Right lobe of liver (tissue), 4 donors: Measurements from ENCODE around the gene ISY1.
"Not testable (repeated sequence)": the region's sequence is repeated elsewhere in the genome, so short reads cannot be mapped to it uniquely, and the experiment has no call there.

ENCODE experiments used
- CTCF ChIP-seq, 4 donors: fragments of 200-600 bp in 3 of 4; fragments of 450-650 bp in 1 of 4; IDR thresholded peaks; one replicate each; pipeline versions ENCODE4 v1.5.1 to v1.8.0; 2016 to 2022; ENCODE audit warnings: antibody characterized with exemption in 4 of 4, mild to moderate bottlenecking in 2 of 4
- POLR2A ChIP-seq: fragments of 450-650 bp; IDR thresholded peaks from one replicate; pipeline ENCODE4 v1.6.1; 2017; ENCODE audit warnings: antibody characterized with exemption, mild to moderate bottlenecking
- donor health status: DM: no; HTN: no; CAD: no.
- donor health status: DM: no; HTN: no; CAD: no.
- donor health status: DM: no; HTN: yes; CAD: no.

GRCh38 chr3:129136275-129136674 lies 24.6 kb downstream of the ISY1 start:
- not testable (repeated sequence) for TF ChIP-seq CTCF (IDR thresholded peaks at IDR 0.05); POLR2A
